ENCODE data around the gene CHFR. TPM values are rescaled to one million over a fixed set of nuclear protein-coding genes. Genes with fewer than 3 reads are reported as not detected.

The CHFR gene
- total RNA-seq, 1 experiment from 2014 or later: 53.3 TPM

DNA sequence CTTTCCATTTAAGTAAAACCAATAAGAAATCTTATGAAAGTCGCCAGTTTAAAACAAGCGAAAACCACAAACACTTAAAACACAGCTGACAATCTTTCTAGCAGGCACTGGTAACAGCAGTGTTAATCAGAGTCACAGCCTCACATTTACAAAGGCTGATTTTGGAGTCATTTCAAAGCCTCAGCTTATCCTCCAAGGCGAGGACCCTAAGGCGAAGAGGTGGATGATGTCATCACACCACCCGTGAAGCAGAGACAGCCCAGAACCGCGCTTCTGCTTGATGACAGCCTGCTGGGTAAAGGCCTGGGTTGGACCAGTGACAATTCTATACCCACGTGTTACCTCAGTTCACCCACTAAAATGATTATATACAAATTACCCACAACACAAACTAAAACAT, 68.8 kb downstream of the CHFR start:
- Histone ChIP-seq H3K18ac (ENCODE audit: insufficient read length, low read depth, low read length) (no peak overlapping the region), H2AK5ac (ENCODE audit: insufficient read length, low read length) (no peak overlapping the region), H4K8ac (replicated peaks; ENCODE audit: insufficient read length, low read depth, low read length) (no peak overlapping the region), H3K23ac (ENCODE audit: insufficient read length, low read depth, low read length) (no peak overlapping the region), H3K79me1 (ENCODE audit: insufficient read depth, low read depth, low read length, poor library complexity, severe bottlenecking) (no peaks in the 10 kb centered on the region), H3K4ac (ENCODE audit: low read depth, low read length) (no peak overlapping the region), H3K9ac (ENCODE audit: extremely low read depth, insufficient read length, low read length) (no peak overlapping the region), H4K91ac (ENCODE audit: insufficient read length, low read depth, low read length) (no peak overlapping the region), H2AFZ (ENCODE audit: low read length) (no peak overlapping the region), H3K9me3 (ENCODE audit: control insufficient read depth, low read depth, low read length) (no peaks in the 10 kb centered on the region), H4K5ac (ENCODE audit: insufficient read length, low read depth, low read length) (no peak overlapping the region), H3K4me2 (ENCODE audit: insufficient read depth, insufficient read length, low read length) (no peak overlapping the region), H2BK5ac (ENCODE audit: insufficient read length, low read length) (no peak overlapping the region), H2BK120ac (ENCODE audit: low read depth, low read length, poor library complexity, severe bottlenecking) (no peak overlapping the region), H3K79me2 (ENCODE audit: insufficient read depth, low read length) (no peaks in the 10 kb centered on the region; the same call in 1 of the 2 replicates), H2BK20ac (ENCODE audit: low read depth, low read length, poor library complexity, severe bottlenecking) (no peak overlapping the region), H3T11ph (ENCODE audit: low read length) (no peak overlapping the region), H3K4me1 (ENCODE audit: insufficient read depth, low read length) (no peaks in the 10 kb centered on the region), H3K27ac (ENCODE audit: insufficient read length, low read depth, low read length) (no peak overlapping the region), H3K27me3 (ENCODE audit: insufficient read depth, low read length) (no peaks in the 10 kb centered on the region), H3K56ac (ENCODE audit: insufficient read length, low read depth, low read length) (no peak overlapping the region), H4K20me1 (ENCODE audit: control insufficient read depth, insufficient read depth, insufficient read length) (no peaks in the 10 kb centered on the region), H3K14ac (ENCODE audit: insufficient read depth, low read length) (no peak overlapping the region), H2BK12ac (ENCODE audit: insufficient read length, low read depth, low read length) (no peak overlapping the region), H2BK15ac (ENCODE audit: low read depth, low read length) (no peak overlapping the region), H3K23me2 (ENCODE audit: insufficient read length, low read depth, low read length, poor library complexity, severe bottlenecking) (no peaks in the 10 kb centered on the region)
- WGBS (ENCODE audit: extremely low coverage, insufficient read length, low lambda C conversion rate): 100% methylated on average over 1 of the region's 8 CpGs
- Mint-ChIP-seq H3K4me1 (no peaks in the 10 kb centered on the region), H3K36me3 (ENCODE audit: insufficient read depth in 1 of 3, low read depth in 3 of 3) (peaks cover 27 to 69% (median 67%) of the 10 kb centered on the region in 3 experiments; a peak in 6 of 7 replicates), H3K4me3 (no peak overlapping the region), H3K27me3 (ENCODE audit: low read depth) (no peaks in the 10 kb centered on the region), H3K27ac (no peak overlapping the region), H3K9me3 (no peaks in the 10 kb centered on the region)
- DNase-seq: no peak
- TF ChIP-seq, protein P1, sequence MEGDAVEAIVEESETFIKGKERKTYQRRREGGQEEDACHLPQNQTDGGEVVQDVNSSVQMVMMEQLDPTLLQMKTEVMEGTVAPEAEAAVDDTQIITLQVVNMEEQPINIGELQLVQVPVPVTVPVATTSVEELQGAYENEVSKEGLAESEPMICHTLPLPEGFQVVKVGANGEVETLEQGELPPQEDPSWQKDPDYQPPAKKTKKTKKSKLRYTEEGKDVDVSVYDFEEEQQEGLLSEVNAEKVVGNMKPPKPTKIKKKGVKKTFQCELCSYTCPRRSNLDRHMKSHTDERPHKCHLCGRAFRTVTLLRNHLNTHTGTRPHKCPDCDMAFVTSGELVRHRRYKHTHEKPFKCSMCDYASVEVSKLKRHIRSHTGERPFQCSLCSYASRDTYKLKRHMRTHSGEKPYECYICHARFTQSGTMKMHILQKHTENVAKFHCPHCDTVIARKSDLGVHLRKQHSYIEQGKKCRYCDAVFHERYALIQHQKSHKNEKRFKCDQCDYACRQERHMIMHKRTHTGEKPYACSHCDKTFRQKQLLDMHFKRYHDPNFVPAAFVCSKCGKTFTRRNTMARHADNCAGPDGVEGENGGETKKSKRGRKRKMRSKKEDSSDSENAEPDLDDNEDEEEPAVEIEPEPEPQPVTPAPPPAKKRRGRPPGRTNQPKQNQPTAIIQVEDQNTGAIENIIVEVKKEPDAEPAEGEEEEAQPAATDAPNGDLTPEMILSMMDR (conservative IDR thresholded peaks at IDR 0.05): no peak

Data from H9 (cell line).